Naive B cell (primary cell): ENCODE data around the gene QPRT. TPM values are rescaled to one million over a fixed set of nuclear protein-coding genes. Genes with fewer than 3 reads are reported as not detected.
"Not testable (repeated sequence)": the region's sequence is repeated elsewhere in the genome, so short reads cannot be mapped to it uniquely, and the experiment has no call there.

Source experiments
- ATAC-seq, 2 donors: fragments of 150-1000 bp; cut with Tn5 transposase; 2 replicates each; pipeline ENCODE4 v1.10.0; 2021; ENCODE audit warnings: low read depth in 2 of 2, mild to moderate bottlenecking in 2 of 2, moderate library complexity in 2 of 2
- DNase-seq: peaks from one replicate; pipeline ENCODE4 v3.0.0; 2022
- H3K27ac Mint-ChIP-seq, 6 donors: one replicate each; pipeline ENCODE4 v1.8.0; 2020 to 2022; ENCODE audit warnings: mild to moderate bottlenecking in 6 of 6, mixed read lengths in 6 of 6, moderate library complexity in 5 of 6, inconsistent platforms in 2 of 6
- H3K27me3 Mint-ChIP-seq, 3 donors: one replicate each; pipeline ENCODE4 v1.8.0; 2021 to 2022; ENCODE audit warnings: mixed read lengths in 3 of 3, mild to moderate bottlenecking in 1 of 3
- H3K36me3 Mint-ChIP-seq, 2 donors: one replicate each; pipeline ENCODE4 v1.8.0; 2020 to 2022; ENCODE audit warnings: mixed read lengths in 2 of 2, inconsistent platforms in 1 of 2, mild to moderate bottlenecking in 1 of 2
- H3K4me1 Mint-ChIP-seq, 3 donors: one replicate each; pipeline ENCODE4 v1.8.0; 2020 to 2022; ENCODE audit warnings: mixed read lengths in 3 of 3, inconsistent platforms in 1 of 3, mild to moderate bottlenecking in 1 of 3, moderate library complexity in 1 of 3
- H3K4me3 Mint-ChIP-seq, 8 donors: one replicate each; pipeline ENCODE4 v1.8.0; 2020 to 2022; ENCODE audit warnings: mild to moderate bottlenecking in 8 of 8, mixed read lengths in 8 of 8, moderate library complexity in 8 of 8, inconsistent platforms in 2 of 8
- H3K9me3 Mint-ChIP-seq, 7 donors: one replicate each; pipeline ENCODE4 v1.8.0; 2020 to 2022; ENCODE audit warnings: mixed read lengths in 7 of 7, mild to moderate bottlenecking in 5 of 7, inconsistent platforms in 2 of 7, moderate library complexity in 1 of 7
- polyA plus RNA-seq, 6 donors: library from polyadenylated mRNA; unstranded; fragments of 300-500 nt; fragmentation: Illumina TruSeq; gene quantifications; one replicate each; pipeline ENCODE4 v1.2.3, GENCODE V29; 2021; ENCODE audit warnings: low read depth in 6 of 6

The QPRT gene
- polyA plus RNA-seq, result not detected

DNA sequence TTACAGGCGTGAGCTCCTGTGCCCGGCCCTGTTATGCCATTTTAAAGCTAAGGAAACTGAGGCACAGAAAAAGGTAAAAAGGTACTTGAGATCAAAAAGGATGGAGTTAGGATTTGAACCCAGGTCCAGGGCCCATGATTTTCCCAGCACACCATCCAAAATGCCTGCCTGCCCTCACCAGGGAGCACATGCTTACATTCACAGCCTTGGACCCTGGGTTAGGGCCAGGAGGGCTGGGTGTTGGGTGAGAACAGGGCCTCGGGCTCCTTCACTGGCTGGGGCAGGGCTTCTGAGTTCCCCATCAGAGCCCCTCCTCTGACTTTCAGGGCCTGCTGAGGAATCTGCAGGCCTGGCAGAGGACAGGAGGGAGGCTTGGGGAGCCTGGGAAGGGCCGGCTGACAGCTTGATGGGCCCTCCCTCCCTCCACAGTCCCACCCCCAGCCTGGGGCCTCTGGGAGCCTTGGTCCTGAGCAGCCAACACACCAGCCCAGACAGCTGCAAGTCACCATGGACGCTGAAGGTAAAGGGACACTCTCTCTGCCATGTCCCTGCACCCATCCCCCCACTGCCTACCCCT is at the start of gene QPRT:
Gene QPRT, plus strand, starts transcription at position 490 of the 577 bp plus-strand sequence. Its CDS starts 18 bp downstream, at position 508.
- no peak for ATAC-seq
- Mint-ChIP-seq H3K27ac (peak within 1 kb of the TSS in 4 of 6 donors; percentile 14 to 95 (median 80)), H3K27me3 (no peaks in the 10 kb centered on the region), H3K4me3 (peak within 1 kb of the TSS; percentile 48 to 89 (median 76)), H3K9me3 (no peaks in the 10 kb centered on the region), H3K4me1 (peaks cover 13 to 33% (median 25%) of the 10 kb centered on the region in 3 donors), H3K36me3 (no peaks in the 10 kb centered on the region)
- no peak for DNase-seq

DNA sequence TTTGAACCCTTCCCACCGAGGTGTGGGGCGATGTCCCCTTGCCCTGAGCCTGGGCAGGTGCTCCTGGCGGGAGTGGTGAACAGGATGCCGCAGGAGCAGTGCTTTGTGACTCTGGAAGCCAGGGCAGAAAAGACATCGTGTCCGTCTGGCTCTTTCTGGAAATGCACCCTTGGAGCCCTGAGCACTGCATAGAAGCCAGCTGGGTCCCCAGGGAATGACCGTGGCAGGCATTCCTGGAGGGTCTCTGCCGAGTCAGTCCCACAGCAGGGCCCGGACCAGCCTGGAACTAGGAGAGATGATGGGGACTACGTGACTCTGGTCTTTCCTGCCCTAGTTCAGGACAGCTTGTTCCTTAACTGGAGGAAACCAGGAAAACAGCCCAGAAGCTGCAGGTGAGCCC is 49.7 kb upstream of the QPRT start:
- not testable (repeated sequence) for H3K27me3 Mint-ChIP-seq, H3K4me3 Mint-ChIP-seq, H3K9me3 Mint-ChIP-seq, DNase-seq, ATAC-seq, H3K36me3 Mint-ChIP-seq, H3K27ac Mint-ChIP-seq
- H3K4me1 Mint-ChIP-seq, result peaks cover 6 to 18% (median 12%) of the 10 kb centered on the region in 3 donors

DNA sequence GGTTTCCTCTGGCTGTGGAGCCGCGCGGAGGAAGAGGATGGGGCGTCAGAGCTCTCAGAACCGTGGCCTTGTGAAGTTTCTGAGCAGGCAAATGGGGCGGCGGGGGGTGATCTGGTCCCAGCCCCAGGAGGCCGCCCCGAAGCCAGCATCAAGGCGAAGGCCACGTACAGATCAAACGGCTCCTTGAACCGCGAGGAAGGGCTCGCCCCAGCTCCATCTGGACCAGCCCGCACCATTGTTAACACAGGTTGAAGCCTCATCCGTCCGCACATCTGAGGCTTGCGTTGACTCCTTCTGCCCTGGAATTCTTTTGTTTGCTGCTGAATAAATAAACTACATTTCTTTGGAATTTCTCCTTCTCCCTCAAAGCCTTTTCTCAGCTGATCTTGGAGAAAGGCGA is 47.3 kb upstream of the QPRT start:
- not testable (repeated sequence) for H3K9me3 Mint-ChIP-seq, H3K36me3 Mint-ChIP-seq, ATAC-seq, DNase-seq, H3K27ac Mint-ChIP-seq, H3K4me3 Mint-ChIP-seq, H3K27me3 Mint-ChIP-seq
- H3K4me1 Mint-ChIP-seq, result peaks cover 6 to 15% (median 11%) of the 10 kb centered on the region in 3 donors

DNA sequence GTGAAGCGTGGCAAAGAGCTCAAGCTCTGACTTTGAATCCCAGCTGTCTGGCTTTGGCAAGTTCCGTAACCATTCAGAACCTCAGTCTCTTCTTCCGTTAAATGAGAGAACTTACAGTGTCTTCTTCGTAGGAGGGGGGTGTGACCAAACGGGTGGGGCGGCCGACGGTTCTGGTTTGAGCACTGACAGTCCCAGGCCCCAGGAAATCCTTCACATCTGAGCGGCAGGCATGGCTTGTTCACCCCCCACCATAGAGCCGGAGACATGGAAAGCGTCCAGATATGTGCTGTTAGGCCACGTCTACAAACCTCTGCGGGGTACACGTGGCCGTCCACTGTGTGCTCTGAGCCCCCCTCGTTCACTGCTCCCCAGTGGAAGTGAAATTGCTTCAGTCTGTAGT is 43.1 kb upstream of the QPRT start:
- not testable (repeated sequence) for H3K4me1 Mint-ChIP-seq, H3K27me3 Mint-ChIP-seq, DNase-seq, H3K36me3 Mint-ChIP-seq, ATAC-seq, H3K27ac Mint-ChIP-seq, H3K9me3 Mint-ChIP-seq, H3K4me3 Mint-ChIP-seq

DNA sequence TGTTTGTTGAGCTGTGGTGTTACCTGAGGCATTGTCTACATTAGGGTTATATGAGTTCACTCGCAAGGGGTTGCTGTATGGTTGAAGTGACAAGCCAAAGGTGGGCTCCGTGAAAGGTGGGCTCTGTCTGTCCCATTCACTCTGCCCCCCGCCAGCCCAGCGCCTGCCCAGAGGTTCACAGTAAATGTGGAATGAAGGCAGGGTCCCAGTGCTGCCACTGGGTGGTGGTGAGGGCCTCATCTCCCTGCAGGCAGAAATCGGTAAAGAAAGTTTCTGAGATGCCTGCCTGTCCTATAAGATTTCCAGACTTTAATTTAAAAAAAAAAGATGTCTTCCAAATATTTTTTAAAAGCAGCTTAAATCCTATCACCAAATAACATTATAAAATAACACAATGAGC is 42.6 kb upstream of the QPRT start:
- H3K9me3 Mint-ChIP-seq, H3K27ac Mint-ChIP-seq, H3K36me3 Mint-ChIP-seq, DNase-seq, H3K4me3 Mint-ChIP-seq, ATAC-seq, H3K27me3 Mint-ChIP-seq: not testable (repeated sequence)
- peaks cover 3 to 11% (median 5%) of the 10 kb centered on the region in 3 donors for H3K4me1 Mint-ChIP-seq

DNA sequence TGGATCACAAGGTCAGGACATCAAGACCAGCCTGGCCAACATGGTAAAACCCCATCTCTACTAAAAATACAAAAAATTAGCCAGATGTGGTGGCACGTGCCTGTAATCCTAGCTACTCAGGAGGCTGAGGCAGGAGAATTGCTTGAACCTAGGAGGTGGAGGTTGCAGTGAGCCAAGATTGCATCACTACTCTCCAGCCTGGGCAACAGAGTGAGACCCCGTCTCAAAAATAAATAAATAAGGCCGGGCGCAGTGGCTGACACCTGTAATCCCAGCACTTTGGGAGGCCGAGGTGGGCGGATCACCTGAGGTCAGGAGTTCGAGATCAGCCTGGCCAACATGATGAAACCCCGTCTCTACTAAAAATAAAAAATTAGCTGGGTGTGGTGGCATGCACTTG is 40.2 kb upstream of the QPRT start:
- H3K4me3 Mint-ChIP-seq, H3K27me3 Mint-ChIP-seq, H3K36me3 Mint-ChIP-seq, ATAC-seq, H3K9me3 Mint-ChIP-seq, DNase-seq, H3K27ac Mint-ChIP-seq: not testable (repeated sequence)
- peaks cover 9 to 23% (median 16%) of the 10 kb centered on the region in 3 donors for H3K4me1 Mint-ChIP-seq

DNA sequence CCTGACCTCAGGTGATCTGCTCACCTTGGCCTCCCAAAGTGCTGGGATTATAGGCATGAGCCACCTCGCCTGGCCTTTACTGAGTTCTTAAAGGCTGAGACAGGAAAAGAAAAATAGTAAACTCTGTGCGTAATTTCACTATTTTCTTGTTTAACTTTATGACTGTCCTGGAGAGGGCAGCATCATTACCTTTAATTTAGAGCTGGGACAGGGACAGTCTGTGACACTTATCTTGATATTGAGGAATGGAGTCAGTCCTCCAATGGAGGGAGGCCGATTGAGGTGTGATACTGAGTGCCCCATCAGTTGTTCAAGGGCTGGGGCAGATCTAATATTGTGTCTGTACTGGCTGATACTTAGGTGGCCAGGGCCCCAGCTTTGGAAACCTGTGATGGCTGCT is 37.4 kb upstream of the QPRT start:
- DNase-seq, result peak; percentile 17
- no peak for ATAC-seq
- H3K36me3 Mint-ChIP-seq, result no peaks in the 10 kb centered on the region
- H3K27me3 Mint-ChIP-seq, result no peaks in the 10 kb centered on the region
- peak overlapping the region in 1 of 8 donors; percentile 40 for H3K4me3 Mint-ChIP-seq
- peak overlapping the region in 1 of 6 donors; percentile 90 for H3K27ac Mint-ChIP-seq
- H3K9me3 Mint-ChIP-seq, result peaks cover 0 to 2% (median 0%) of the 10 kb centered on the region in 7 donors
- H3K4me1 Mint-ChIP-seq, result peaks cover 26 to 47% (median 43%) of the 10 kb centered on the region in 3 donors

DNA sequence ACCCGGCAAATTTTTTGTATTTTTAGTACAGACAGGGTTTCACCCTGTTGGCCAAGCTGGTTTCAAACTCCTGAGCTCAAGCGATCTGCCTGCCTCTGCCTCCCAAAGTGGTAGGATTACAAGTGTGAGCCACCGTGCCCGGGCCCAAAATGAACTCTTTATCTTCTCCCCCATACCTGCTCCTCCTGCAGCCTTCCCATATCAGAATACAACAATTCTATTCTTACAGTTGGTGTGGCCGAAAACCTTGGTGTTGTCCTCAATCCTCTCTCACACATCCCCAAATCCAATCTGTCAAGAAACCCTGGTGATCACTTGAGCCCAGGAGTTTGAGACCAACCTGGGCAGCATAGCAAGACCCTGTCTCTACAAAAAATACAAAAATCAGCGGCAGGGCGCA is 35.4 kb upstream of the QPRT start:
- H3K36me3 Mint-ChIP-seq, result no peaks in the 10 kb centered on the region
- DNase-seq, result no peak
- H3K27me3 Mint-ChIP-seq, result no peaks in the 10 kb centered on the region
- ATAC-seq, result no peak
- H3K9me3 Mint-ChIP-seq, result peaks cover 0 to 2% (median 0%) of the 10 kb centered on the region in 7 donors
- H3K4me1 Mint-ChIP-seq, result peaks cover 26 to 47% (median 43%) of the 10 kb centered on the region in 3 donors
- H3K27ac Mint-ChIP-seq, result peak overlapping the region in 2 of 6 donors; percentile 65 to 67
- H3K4me3 Mint-ChIP-seq, result peak overlapping the region in 1 of 8 donors; percentile 42

DNA sequence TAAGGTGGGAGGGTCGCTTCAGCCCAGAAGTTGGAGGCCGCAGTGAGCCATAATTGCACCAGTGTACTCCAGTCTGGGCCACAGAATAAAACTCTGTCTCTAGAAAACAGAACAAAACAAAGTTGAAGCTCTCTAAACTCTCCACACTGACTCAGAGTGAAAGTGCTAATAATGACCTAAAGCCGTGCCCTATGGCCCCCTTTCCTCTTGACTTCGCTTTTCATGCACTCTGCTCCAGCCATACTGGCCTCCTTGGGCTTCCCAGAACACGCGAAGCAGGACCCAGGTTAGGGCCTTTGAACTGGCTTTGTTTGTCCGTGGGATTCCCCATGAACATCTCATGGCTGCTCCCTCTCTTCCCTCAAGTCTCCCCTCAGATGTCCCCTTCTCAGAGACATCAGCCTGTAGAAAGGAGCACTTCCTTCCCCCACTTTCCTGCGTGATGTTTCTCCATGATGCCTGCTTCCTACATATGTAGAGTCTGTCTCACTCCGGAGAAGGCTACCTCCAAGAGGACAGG is 34.6 kb upstream of the QPRT start:
- Mint-ChIP-seq H3K4me3 (peak overlapping the region; percentile 17 to 79 (median 62)), H3K4me1 (peaks cover 26 to 47% (median 43%) of the 10 kb centered on the region in 3 donors), H3K9me3 (peaks cover 0 to 2% (median 0%) of the 10 kb centered on the region in 7 donors), H3K27ac (peak overlapping the region; percentile 56 to 95 (median 82)), H3K36me3 (no peaks in the 10 kb centered on the region), H3K27me3 (no peaks in the 10 kb centered on the region)
- no peak for DNase-seq
- ATAC-seq, result peak in 1 of 2 donors; percentile 7

DNA sequence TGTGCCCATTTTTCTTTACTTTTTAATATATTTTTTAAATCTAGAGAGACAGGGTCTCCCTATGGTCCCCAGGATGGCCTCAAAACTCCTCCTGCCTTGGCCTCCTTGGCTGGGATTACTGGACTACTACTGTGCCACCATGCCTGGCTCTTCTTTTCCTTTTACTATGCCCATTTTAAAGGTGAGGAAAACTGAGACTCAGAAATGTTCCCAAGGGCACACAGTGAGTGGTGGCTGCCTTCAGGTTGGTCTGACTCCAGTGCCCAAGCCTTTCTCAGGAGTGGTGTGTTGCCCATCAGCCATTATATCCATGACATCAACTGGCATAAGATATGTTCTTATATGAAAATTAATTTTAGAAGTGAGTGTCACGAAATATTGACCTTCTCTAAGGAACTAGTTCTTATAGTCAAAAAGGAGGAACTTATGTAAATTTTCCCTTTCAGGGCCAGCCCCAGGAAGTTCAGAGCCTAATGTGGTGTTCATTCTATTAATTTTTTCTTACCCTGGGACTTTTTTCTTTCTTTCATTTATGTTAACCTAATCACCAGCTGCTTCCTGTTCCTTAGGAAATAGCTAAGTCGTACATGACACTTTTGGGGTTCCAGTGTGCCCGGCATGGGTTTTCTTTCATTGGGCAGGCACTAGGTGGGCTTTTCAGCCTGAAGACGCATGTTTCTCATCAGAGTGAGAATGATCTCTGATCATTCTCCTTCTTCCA is 33.8 kb upstream of the QPRT start:
- Mint-ChIP-seq H3K9me3 (peaks cover 0 to 2% (median 0%) of the 10 kb centered on the region in 7 donors), H3K4me1 (peaks cover 30 to 52% (median 43%) of the 10 kb centered on the region in 3 donors), H3K4me3 (peak overlapping the region; percentile 10 to 85 (median 75)), H3K36me3 (no peaks in the 10 kb centered on the region), H3K27ac (peak overlapping the region; percentile 90 to 96 (median 92)), H3K27me3 (no peaks in the 10 kb centered on the region)
- DNase-seq (peak; percentile 70), ATAC-seq (peak; percentile 84 to 86)

DNA sequence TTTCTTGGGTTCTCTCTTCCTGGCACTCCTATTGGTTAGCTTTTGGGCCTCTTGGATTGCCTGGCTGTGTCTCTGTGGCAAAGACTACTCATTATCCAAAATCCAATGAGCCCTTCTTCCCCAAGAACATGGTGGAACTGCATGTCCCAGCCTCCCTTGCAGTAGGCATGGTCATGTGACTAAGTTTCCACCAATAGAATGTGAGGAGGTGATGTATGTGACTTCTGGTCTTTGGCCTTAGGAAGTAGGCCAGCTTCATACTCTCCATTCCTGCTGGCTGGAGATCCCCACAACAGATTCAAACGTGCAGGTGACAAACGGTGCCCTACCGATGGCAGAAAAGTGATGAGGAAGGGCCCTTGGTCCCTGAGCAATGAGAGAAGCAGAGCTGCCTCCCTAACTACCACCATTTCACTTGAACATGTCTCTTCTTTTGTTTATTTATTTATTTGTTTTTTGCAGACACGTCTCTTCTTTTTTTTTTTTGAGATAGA is 33.2 kb upstream of the QPRT start:
- H3K4me3 Mint-ChIP-seq, result peak overlapping the region; percentile 10 to 85 (median 75)
- peaks cover 27 to 47% (median 43%) of the 10 kb centered on the region in 3 donors for H3K4me1 Mint-ChIP-seq
- H3K27ac Mint-ChIP-seq, result peak overlapping the region; percentile 90 to 96 (median 92)
- ATAC-seq (peak; percentile 42 to 48), DNase-seq (no peak)
- H3K36me3 Mint-ChIP-seq, result no peaks in the 10 kb centered on the region
- H3K27me3 Mint-ChIP-seq, result no peaks in the 10 kb centered on the region
- H3K9me3 Mint-ChIP-seq, result peaks cover 0 to 2% (median 0%) of the 10 kb centered on the region in 7 donors

DNA sequence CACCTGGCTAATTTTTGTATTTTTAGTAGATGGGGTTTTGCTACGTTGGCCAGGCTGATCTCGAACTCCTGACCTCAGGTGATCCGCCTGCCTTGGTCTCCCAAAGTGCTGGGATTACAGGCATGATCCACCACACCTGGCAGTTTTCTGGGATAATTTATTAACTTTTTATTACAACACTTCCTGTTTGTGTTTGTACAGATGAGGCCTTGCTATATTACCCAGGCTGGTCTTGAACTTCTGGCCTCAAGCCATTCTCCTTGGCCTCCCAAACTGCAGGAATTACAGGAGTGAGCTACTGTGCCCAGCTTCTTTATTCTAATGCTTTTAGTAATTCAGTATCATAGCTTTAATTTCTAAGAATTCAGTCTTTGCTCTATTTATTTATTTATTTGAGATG is 32.0 kb upstream of the QPRT start:
- Mint-ChIP-seq H3K27me3 (no peaks in the 10 kb centered on the region), H3K4me1 (peaks cover 24 to 35% (median 34%) of the 10 kb centered on the region in 3 donors), H3K9me3 (peaks cover 0 to 2% (median 0%) of the 10 kb centered on the region in 7 donors), H3K36me3 (no peaks in the 10 kb centered on the region), H3K4me3 (peak overlapping the region in 1 of 8 donors; percentile 20), H3K27ac (peak overlapping the region in 2 of 6 donors; percentile 26 to 38)
- DNase-seq (no peak), ATAC-seq (no peak)

DNA sequence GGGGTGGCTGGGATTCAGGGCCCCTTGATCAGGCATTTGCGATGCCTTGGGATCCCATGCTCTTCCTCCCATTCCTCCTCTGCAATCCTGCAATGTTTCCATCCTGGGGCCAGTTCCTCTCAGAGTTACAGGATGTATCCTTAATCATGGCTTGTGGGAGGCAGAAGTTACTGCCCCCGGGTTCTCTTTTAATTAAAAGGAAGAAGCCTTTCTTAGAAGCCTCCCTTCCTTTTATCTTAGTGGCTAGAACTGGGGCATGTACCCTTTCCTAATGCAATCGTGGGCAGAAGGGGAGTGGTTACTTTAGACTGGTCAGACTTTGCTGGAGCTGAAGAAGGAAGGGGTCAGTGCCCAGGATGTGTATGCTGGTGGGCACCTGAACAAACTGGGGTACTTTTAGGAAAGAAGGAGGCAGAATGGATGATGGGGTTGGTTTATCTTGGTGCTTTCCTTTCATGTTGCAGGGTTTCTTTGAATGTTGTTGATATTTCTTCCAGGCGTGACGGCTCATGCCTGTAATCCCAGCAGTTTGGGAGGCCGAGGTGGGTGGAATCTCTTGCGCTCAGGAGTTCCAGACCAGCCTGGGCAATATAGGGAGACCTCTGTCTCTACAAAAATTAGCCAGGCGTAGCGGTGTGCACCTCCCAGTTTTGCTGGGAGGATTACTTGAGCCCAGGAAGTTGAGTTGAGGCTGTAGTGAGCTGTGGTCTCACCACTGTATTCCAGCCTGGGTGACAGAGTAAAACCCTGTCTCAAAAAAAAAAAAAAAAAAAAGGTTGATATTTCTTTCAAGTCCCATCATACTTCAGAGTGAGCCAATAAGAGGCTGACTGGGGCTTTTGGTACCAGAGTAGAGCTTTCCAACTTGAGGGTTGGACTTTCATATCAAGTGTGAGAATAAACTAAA is 29.1 kb upstream of the QPRT start:
- ATAC-seq (no peak), DNase-seq (no peak)
- H3K36me3 Mint-ChIP-seq, result no peaks in the 10 kb centered on the region
- H3K27me3 Mint-ChIP-seq, result no peaks in the 10 kb centered on the region
- H3K4me3 Mint-ChIP-seq, result peak overlapping the region in 1 of 8 donors; percentile 14
- peaks cover 25 to 36% (median 36%) of the 10 kb centered on the region in 3 donors for H3K4me1 Mint-ChIP-seq
- H3K9me3 Mint-ChIP-seq, result peaks cover 0 to 2% (median 0%) of the 10 kb centered on the region in 7 donors
- H3K27ac Mint-ChIP-seq, result peak overlapping the region in 1 of 6 donors; percentile 44
